GM19240 (cell line): Measurements from ENCODE around the gene ACAP3.
"Not testable (repeated sequence)": the region's sequence is repeated elsewhere in the genome, so short reads cannot be mapped to it uniquely, and the experiment has no call there.

ENCODE experiments used
- DNase-seq: peaks from one replicate; pipeline ENCODE4 v3.0.0; 2011; ENCODE audit warnings: low spot score; ENCODE audit not compliant: insufficient read length

Gene ACAP3

GRCh38 chr1:1267488-1268283 lies 40.0 kb downstream of the ACAP3 start:
- no peak for DNase-seq

GRCh38 chr1:1264868-1265272 lies 42.9 kb downstream of the ACAP3 start:
- no peak for DNase-seq

- DNase-seq = no peak
Observed at GRCh38 chr1:1264026-1264425, 43.7 kb downstream of the ACAP3 start.

GRCh38 chr1:1262758-1263157 lies 45.0 kb downstream of the ACAP3 start:
- no peak for DNase-seq

- no peak for DNase-seq
Observed at GRCh38 chr1:1262071-1262470, 45.7 kb downstream of the ACAP3 start.

GRCh38 chr1:1260843-1261560 lies 46.7 kb downstream of the ACAP3 start:
- no peak for DNase-seq

- no peak for DNase-seq
Observed at GRCh38 chr1:1259951-1260600, 47.7 kb downstream of the ACAP3 start.

GRCh38 chr1:1259540-1259939 lies 48.2 kb downstream of the ACAP3 start:
- no peak for DNase-seq

GRCh38 chr1:1259119-1259488 lies 48.6 kb downstream of the ACAP3 start:
- DNase-seq = no peak

GRCh38 chr1:1256956-1257871 lies 50.5 kb downstream of the ACAP3 start:
- DNase-seq = no peak

GRCh38 chr1:1255611-1256010 lies 52.1 kb downstream of the ACAP3 start:
- no peak for DNase-seq

GRCh38 chr1:1255078-1255477 lies 52.7 kb downstream of the ACAP3 start:
- DNase-seq = no peak

- DNase-seq = no peak
Observed at GRCh38 chr1:1254667-1254998, 53.1 kb downstream of the ACAP3 start.

GRCh38 chr1:1253972-1254666 lies 53.6 kb downstream of the ACAP3 start:
- DNase-seq = no peak

GRCh38 chr1:1253314-1253713 lies 54.4 kb downstream of the ACAP3 start:
- no peak for DNase-seq

GRCh38 chr1:1250786-1251284 lies 56.9 kb downstream of the ACAP3 start:
- peak; percentile 94 for DNase-seq

GRCh38 chr1:1248009-1248913 lies 59.5 kb downstream of the ACAP3 start:
- DNase-seq = not testable (repeated sequence)

GRCh38 chr1:1247341-1247913 lies 60.3 kb downstream of the ACAP3 start:
- no peak for DNase-seq
